Neural progenitor cell (in vitro differentiated cells): ENCODE results near the gene SCUBE3.

Experiments
- EZH2 ChIP-seq: fragments of 200-600 bp; sonication (generic); IDR thresholded peaks from 2 replicates; pipeline ENCODE4 v1.6.1; 2017; ENCODE audit warnings: antibody characterized with exemption, mild to moderate bottlenecking, moderate library complexity
- TF ChIP-seq, protein P1 (sequence below): fragments of 200-600 bp; sonication (generic); IDR thresholded peaks from 2 replicates; pipeline ENCODE4 v1.5.1; 2017; ENCODE audit warnings: antibody characterized with exemption, mild to moderate bottlenecking

DNA sequence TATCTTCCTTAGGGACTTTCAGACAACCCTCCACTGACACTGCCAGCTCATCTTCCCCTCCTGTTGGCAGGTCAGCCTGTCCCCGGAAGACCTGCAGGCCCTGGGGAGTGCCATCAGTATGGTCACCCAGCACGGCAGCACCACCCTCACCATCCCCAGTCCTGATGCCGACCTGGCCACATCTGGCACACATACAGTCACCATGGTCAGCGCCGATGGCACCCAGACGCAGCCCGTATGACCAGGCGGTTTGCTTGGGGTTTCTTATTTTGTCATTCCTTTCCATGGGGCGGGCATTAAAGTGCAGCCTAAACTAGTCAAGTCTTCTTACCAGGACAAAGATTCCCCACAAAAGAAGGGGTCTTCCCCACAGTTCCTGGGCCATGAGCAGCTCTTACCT is 79.9 kb downstream of the SCUBE3 start:
- TF ChIP-seq, protein P1, sequence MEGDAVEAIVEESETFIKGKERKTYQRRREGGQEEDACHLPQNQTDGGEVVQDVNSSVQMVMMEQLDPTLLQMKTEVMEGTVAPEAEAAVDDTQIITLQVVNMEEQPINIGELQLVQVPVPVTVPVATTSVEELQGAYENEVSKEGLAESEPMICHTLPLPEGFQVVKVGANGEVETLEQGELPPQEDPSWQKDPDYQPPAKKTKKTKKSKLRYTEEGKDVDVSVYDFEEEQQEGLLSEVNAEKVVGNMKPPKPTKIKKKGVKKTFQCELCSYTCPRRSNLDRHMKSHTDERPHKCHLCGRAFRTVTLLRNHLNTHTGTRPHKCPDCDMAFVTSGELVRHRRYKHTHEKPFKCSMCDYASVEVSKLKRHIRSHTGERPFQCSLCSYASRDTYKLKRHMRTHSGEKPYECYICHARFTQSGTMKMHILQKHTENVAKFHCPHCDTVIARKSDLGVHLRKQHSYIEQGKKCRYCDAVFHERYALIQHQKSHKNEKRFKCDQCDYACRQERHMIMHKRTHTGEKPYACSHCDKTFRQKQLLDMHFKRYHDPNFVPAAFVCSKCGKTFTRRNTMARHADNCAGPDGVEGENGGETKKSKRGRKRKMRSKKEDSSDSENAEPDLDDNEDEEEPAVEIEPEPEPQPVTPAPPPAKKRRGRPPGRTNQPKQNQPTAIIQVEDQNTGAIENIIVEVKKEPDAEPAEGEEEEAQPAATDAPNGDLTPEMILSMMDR: no peak
- no peak for TF ChIP-seq EZH2
